Suprapubic skin (tissue), 3 donors: Measurements from ENCODE around the gene ST3GAL6.

Experiments used
- CTCF ChIP-seq, 2 donors: fragments of 200-600 bp in 1 of 2; fragments of 450-650 bp in 1 of 2; sonication (generic) in 1 of 2; IDR thresholded peaks; one replicate each; pipeline ENCODE4 v1.5.1; 2016 to 2019; ENCODE audit warnings: antibody characterized with exemption in 2 of 2, mild to moderate bottlenecking in 1 of 2, moderate library complexity in 1 of 2
- EP300 ChIP-seq: sonication (generic); formaldehyde crosslinking; IDR thresholded peaks from one replicate; pipeline ENCODE4 v1.6.1; 2017; ENCODE audit warnings: antibody characterized with exemption

- TF ChIP-seq EP300: no peak
- TF ChIP-seq CTCF (IDR thresholded peaks at IDR 0.05): no peak
These were observed 28.5 kb downstream of the ST3GAL6 start for GRCh38 chr3:98791341-98792325.
